Measurements from ENCODE around the gene FHOD1.

GRCh38 chr16:67190448-67191399 is 56.6 kb downstream of the FHOD1 start:
- TF ChIP-seq, protein P1, sequence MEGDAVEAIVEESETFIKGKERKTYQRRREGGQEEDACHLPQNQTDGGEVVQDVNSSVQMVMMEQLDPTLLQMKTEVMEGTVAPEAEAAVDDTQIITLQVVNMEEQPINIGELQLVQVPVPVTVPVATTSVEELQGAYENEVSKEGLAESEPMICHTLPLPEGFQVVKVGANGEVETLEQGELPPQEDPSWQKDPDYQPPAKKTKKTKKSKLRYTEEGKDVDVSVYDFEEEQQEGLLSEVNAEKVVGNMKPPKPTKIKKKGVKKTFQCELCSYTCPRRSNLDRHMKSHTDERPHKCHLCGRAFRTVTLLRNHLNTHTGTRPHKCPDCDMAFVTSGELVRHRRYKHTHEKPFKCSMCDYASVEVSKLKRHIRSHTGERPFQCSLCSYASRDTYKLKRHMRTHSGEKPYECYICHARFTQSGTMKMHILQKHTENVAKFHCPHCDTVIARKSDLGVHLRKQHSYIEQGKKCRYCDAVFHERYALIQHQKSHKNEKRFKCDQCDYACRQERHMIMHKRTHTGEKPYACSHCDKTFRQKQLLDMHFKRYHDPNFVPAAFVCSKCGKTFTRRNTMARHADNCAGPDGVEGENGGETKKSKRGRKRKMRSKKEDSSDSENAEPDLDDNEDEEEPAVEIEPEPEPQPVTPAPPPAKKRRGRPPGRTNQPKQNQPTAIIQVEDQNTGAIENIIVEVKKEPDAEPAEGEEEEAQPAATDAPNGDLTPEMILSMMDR (IDR thresholded peaks at IDR 0.05): no peak
- TF ChIP-seq FOSL2 (IDR thresholded peaks at IDR 0.05; ENCODE audit: borderline replicate concordance, low read depth) (no peak), RFX5 (IDR thresholded peaks at IDR 0.05; ENCODE audit: low read length) (no peak), SIN3A (IDR thresholded peaks at IDR 0.05; ENCODE audit: borderline replicate concordance, low read depth, low read length) (no peak), EP300 (IDR thresholded peaks at IDR 0.05; ENCODE audit: borderline replicate concordance in 1 of 2, low read depth in 1 of 2, low read length in 1 of 2) (no peak), REST (IDR thresholded peaks at IDR 0.05; ENCODE audit: low read depth, low read length) (no peak), FOXM1 (IDR thresholded peaks at IDR 0.05; ENCODE audit: low read depth) (no peak), POLR2AphosphoS5 (IDR thresholded peaks at IDR 0.05; ENCODE audit: low read depth, low read length) (no peak), USF2 (IDR thresholded peaks at IDR 0.05; ENCODE audit: borderline replicate concordance, low read depth, low read length) (no peak)
